HG02763 (cell line): ENCODE data around the gene SBNO2.
"Not testable (repeated sequence)": the region's sequence is repeated elsewhere in the genome, so short reads cannot be mapped to it uniquely, and the experiment has no call there.

Experiments
- ATAC-seq: cut with Tn5 transposase; IDR thresholded peaks from one replicate; pipeline ENCODE4 v1.9.1; 2021; ENCODE audit warnings: mild to moderate bottlenecking, moderate library complexity; ENCODE audit not compliant: unreplicated experiment

The SBNO2 gene

DNA sequence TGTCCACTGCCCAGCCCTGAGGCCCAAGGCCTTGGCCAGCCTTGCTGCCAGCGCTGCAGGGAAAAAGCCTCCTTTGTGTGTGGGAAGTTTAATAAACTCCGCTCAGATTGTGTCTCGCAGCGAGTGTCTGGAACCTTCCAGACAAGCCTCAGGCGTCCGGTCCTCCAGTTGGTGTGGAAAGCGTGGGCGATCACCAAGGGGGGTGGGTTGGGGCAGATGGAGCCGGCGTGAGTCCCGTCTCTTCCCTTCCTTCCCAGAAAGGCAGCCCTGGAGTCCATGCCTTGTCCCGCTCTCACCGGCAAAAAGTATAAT is 36.1 kb upstream of the SBNO2 start:
- no peak for ATAC-seq

DNA sequence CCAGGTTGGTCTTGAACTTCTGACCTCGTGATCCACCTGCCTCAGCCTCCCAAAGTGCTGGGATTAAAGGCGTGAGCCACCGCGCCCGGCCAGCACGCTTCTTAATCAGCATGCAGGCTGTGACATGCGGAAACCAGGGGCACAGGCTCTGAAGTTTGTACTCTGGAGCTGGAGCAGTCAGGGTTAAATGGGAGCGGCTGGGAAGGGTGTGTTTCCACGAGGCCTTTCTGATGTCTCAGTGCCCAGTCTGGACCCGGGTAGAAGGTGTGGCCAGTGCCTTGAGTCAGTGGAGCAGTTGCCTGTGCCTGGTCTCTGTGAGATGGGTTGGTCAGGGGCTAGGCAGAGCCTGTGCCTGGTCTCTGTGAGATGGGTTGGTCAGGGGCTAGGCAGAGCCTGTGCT is 34.8 kb upstream of the SBNO2 start:
- not testable (repeated sequence) for ATAC-seq

GRCh38 chr19:1206864-1207450 is 32.9 kb upstream of the SBNO2 start:
- ATAC-seq: no peak

- peak; percentile 6 for ATAC-seq
These were observed 32.2 kb upstream of the SBNO2 start for GRCh38 chr19:1206150-1206863.

GRCh38 chr19:1205114-1206099 is 31.3 kb upstream of the SBNO2 start, which contains the start of gene STK11:
STK11 (plus strand) TSS chr19:1205778; CDS start chr19:1206914, 1,136 bp downstream.
- peak; percentile 86 for ATAC-seq

GRCh38 chr19:1200614-1201013 is 26.5 kb upstream of the SBNO2 start:
- ATAC-seq: not testable (repeated sequence)

- no peak for ATAC-seq
These were observed 25.5 kb upstream of the SBNO2 start for GRCh38 chr19:1199531-1199930.

GRCh38 chr19:1189419-1189818 is 15.4 kb upstream of the SBNO2 start:
- ATAC-seq: no peak

- no peak for ATAC-seq
These were observed 9.6 kb upstream of the SBNO2 start for GRCh38 chr19:1183543-1184172.

DNA sequence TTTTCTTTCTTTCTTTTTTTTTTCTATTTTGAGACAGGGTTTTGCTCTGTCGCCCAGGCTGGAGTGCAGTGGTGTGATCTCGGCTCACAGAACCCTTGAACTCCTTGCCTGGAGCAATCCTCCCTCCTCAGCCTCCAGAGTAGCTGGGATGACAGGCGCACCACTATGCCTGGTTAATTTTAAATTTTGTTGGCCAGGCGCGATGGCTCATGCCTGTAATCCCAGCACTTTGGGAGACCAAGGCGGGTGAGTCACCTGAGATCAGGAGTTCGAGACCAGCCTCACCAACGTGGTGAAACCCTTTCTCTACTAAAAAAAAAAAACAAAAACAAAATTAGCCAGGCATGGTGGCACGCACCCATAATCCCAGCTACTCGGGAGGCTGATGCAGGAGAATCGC is 8.7 kb upstream of the SBNO2 start:
- no peak for ATAC-seq

DNA sequence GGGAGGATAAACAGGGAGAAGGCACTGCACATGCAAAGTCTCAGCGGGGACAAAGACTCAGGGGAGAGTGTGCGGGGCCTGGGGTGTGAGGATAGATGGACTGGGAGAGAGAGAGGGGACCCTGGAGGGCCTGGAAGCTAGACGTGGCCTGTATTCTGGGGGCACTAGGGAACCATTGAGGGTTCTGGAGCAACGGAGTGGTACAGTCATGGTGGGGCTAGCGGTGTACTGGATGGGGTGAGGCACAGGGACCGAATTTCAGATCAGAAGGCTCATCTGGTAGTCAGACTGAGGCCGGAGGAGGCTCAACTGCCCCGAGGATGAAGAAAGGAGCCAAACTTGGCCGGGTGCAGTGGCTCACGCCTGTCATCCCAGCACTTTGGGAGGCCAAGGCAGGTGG is 8.0 kb upstream of the SBNO2 start:
- ATAC-seq: no peak

- no peak for ATAC-seq
These were observed 7.5 kb upstream of the SBNO2 start for GRCh38 chr19:1181606-1182005.

DNA sequence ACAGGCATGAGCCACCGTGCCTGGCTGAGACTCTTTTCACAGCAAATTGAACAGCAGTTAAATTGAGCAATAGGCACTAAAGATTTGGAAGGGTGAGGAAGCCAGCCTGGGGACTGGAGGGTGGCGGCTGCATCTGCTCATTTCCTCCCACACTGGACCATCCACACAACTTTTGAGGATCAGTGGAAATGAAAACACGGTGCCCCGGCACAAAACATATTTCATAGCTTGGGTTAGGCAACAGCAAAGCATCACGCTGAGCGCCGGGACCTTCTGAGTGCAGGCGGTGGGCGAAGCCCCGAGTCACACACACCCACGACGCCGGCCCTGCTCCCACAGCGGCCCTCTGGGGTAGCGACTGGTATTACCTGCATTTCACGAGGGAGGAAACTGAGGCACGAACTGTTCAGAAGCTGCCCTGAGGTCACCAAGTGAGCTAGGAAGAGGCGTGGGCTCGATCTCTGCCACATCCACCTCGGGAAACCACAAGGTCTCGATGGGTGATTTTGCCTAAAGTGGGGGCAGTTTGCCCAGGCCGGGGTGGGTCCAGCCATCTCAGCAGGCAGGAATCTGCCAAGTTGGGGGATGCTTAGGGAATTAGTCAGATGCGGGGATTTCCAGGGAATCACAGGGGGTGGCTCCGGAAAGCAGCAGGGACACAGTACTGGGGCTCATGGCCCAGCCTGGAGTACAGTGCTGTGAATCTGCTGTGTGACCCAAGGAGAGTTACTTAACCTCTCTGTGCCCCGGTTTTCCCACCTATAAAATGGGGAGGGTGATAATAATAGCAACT is 3.5 kb upstream of the SBNO2 start:
- ATAC-seq: no peak

- ATAC-seq: no peak
These were observed 766 bp downstream of the SBNO2 start for GRCh38 chr19:1173159-1173844.

- no peak for ATAC-seq
These were observed 1.5 kb downstream of the SBNO2 start for GRCh38 chr19:1172353-1173158.

GRCh38 chr19:1171755-1172352 is 2.2 kb downstream of the SBNO2 start:
- ATAC-seq: no peak

DNA sequence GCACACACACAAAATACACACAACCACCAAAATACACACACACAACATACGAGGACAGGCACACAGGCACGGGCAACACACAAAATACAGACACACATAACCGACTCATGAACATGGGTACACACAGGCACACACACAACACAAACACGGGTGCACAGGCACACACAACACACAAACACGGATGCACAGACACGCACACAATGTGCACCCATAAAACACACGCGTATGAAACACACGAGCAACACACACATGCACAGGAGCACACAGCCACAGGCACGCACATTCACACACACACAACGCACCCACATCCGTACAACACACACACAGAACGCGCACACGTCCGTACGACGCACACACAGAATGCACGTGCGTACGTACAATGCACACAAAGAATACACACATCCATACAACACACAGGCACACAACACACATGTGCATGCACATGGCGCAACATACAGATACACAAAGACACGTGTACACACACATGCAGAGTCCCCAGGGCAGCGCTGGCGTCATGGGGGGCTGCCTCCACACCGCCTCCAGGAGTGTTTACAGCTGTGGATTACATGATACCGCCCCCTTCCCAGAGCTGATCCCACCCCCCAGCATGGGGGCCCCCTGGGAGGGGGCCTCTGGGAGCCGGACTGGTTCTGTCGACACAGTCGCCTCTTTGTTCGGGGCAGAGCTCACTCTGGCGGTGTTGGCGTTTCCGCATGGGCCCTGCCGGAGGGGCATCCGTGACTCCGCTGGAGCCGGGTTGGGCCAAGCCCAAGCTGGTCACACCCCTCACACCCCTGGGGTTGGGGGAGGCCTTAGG is 2.9 kb downstream of the SBNO2 start:
- ATAC-seq: no peak
